Cardiac fibroblast (primary cell): ENCODE measurements around the gene CCL25.

Source experiments
- DNase-seq, 2 donors: peaks; one replicate each; pipeline versions ENCODE4 v3.0.0 to v3.0.0-alpha.2; 2010; ENCODE audit warnings: low read depth in 2 of 2
- H3K4me3 ChIP-seq, 2 donors: replicated peaks in 1 of 2; 1 replicate in 1 of 2; 2 replicates in 1 of 2; pipeline ENCODE4 v1.5.1; 2011; ENCODE audit warnings: low read depth in 2 of 2, low read length in 2 of 2, mild to moderate bottlenecking in 2 of 2, moderate library complexity in 1 of 2
- CTCF ChIP-seq: IDR thresholded peaks from one replicate; pipeline ENCODE4 v1.5.1; 2011; ENCODE audit warnings: low read depth, mild to moderate bottlenecking, low read length, inconsistent platforms

The CCL25 gene

GRCh38 chr19:8079988-8080387 is 27.4 kb downstream of the CCL25 start:
- TF ChIP-seq CTCF: no peak
- no peak overlapping the region for H3K4me3 ChIP-seq
- DNase-seq: no peak

GRCh38 chr19:8080832-8081231 is 28.3 kb downstream of the CCL25 start:
- TF ChIP-seq CTCF: no peak
- H3K4me3 ChIP-seq: no peak overlapping the region
- DNase-seq: no peak

- no peak overlapping the region for H3K4me3 ChIP-seq
- TF ChIP-seq CTCF: no peak
- DNase-seq: peak; percentile 29 to 32
Measured at GRCh38 chr19:8081569-8082550, 29.3 kb downstream of the CCL25 start.

GRCh38 chr19:8083141-8083540 is 30.6 kb downstream of the CCL25 start:
- TF ChIP-seq CTCF: no peak
- no peak overlapping the region for H3K4me3 ChIP-seq
- no peak for DNase-seq

- no peak overlapping the region for H3K4me3 ChIP-seq
- no peak for DNase-seq
- TF ChIP-seq CTCF: no peak
Measured at GRCh38 chr19:8084152-8084551, 31.6 kb downstream of the CCL25 start.

GRCh38 chr19:8085598-8086408 is 33.2 kb downstream of the CCL25 start:
- no peak overlapping the region for H3K4me3 ChIP-seq
- DNase-seq: no peak
- no peak for TF ChIP-seq CTCF
